ENCODE data around the gene LCE1C. TPM values are rescaled to one million over a fixed set of nuclear protein-coding genes. Genes with fewer than 3 reads are reported as not detected.

The LCE1C gene
- polyA plus RNA-seq, 1 experiment, result not detected

GRCh38 chr1:152761609-152762213 is 44.7 kb downstream of the LCE1C start:
- TF ChIP-seq, protein P1, sequence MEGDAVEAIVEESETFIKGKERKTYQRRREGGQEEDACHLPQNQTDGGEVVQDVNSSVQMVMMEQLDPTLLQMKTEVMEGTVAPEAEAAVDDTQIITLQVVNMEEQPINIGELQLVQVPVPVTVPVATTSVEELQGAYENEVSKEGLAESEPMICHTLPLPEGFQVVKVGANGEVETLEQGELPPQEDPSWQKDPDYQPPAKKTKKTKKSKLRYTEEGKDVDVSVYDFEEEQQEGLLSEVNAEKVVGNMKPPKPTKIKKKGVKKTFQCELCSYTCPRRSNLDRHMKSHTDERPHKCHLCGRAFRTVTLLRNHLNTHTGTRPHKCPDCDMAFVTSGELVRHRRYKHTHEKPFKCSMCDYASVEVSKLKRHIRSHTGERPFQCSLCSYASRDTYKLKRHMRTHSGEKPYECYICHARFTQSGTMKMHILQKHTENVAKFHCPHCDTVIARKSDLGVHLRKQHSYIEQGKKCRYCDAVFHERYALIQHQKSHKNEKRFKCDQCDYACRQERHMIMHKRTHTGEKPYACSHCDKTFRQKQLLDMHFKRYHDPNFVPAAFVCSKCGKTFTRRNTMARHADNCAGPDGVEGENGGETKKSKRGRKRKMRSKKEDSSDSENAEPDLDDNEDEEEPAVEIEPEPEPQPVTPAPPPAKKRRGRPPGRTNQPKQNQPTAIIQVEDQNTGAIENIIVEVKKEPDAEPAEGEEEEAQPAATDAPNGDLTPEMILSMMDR (IDR thresholded peaks at IDR 0.05; ENCODE audit: low read depth, low read length), result no peak
- no peak for DNase-seq (ENCODE audit: low read depth, low spot score)
- Histone ChIP-seq H3K27me3 (ENCODE audit: control insufficient read depth, insufficient read depth, low read length) (no peaks in the 10 kb centered on the region), H3K4me3 (ENCODE audit: low read depth, low read length) (no peak overlapping the region), H3K9me3 (ENCODE audit: control insufficient read depth, insufficient read depth, low read length) (peaks cover 29% of the 10 kb centered on the region), H3K27ac (ENCODE audit: low read depth, low read length) (no peak overlapping the region)
- ChIA-PET POLR2A (no interaction called here), CTCF (no interaction called here)

DNA sequence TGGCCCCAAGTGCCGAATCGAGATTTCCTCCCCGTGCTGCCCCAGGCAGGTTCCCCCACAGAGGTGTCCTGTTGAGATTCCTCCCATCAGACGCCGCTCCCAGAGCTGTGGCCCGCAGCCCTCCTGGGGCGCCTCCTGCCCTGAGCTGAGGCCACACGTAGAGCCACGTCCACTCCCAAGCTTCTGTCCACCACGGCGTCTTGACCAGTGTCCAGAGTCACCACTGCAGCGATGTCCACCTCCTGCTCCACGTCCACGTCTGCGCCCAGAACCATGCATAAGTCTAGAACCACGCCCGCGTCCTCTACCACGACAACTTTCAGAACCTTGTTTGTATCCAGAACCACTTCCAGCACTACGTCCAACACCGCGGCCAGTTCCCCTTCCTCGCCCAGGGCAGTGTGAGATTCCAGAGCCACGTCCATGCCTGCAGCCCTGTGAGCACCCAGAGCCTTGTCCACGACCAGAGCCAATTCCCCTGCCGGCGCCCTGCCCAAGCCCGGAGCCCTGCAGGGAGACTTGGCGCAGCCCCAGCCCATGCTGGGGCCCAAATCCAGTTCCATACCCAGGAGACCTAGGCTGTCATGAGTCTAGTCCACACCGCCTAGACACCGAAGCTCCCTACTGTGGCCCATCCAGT is 45.8 kb downstream of the LCE1C start:
- Histone ChIP-seq H3K27me3 (ENCODE audit: control insufficient read depth, insufficient read depth, low read length) (no peaks in the 10 kb centered on the region), H3K9me3 (ENCODE audit: control insufficient read depth, insufficient read depth, low read length) (peaks cover 29% of the 10 kb centered on the region), H3K27ac (ENCODE audit: low read depth, low read length) (no peak overlapping the region), H3K4me3 (ENCODE audit: low read depth, low read length) (no peak overlapping the region)
- ChIA-PET CTCF (no interaction called here), POLR2A (no interaction called here)
- no peak for DNase-seq (ENCODE audit: low read depth, low spot score)
- TF ChIP-seq, protein P1 (IDR thresholded peaks at IDR 0.05; ENCODE audit: low read depth, low read length), result no peak

GRCh38 chr1:152759453-152760173 is 46.8 kb downstream of the LCE1C start:
- POLR2A ChIA-PET, result no interaction called here
- DNase-seq (ENCODE audit: low read depth, low spot score), result no peak
- no peaks in the 10 kb centered on the region for H3K27me3 ChIP-seq (ENCODE audit: control insufficient read depth, insufficient read depth, low read length)
- H3K4me3 ChIP-seq (ENCODE audit: low read depth, low read length), result no peak overlapping the region
- no peak overlapping the region for H3K27ac ChIP-seq (ENCODE audit: low read depth, low read length)
- CTCF ChIA-PET, result no interaction called here
- peaks cover 29% of the 10 kb centered on the region for H3K9me3 ChIP-seq (ENCODE audit: control insufficient read depth, insufficient read depth, low read length)
- TF ChIP-seq, protein P1 (IDR thresholded peaks at IDR 0.05; ENCODE audit: low read depth, low read length), result no peak

- TF ChIP-seq, protein P1 (IDR thresholded peaks at IDR 0.05; ENCODE audit: low read depth, low read length), result no peak
- POLR2A ChIA-PET, result no interaction called here
- H3K27ac ChIP-seq (ENCODE audit: low read depth, low read length), result no peak overlapping the region
- no peak for DNase-seq (ENCODE audit: low read depth, low spot score)
- peaks cover 29% of the 10 kb centered on the region for H3K9me3 ChIP-seq (ENCODE audit: control insufficient read depth, insufficient read depth, low read length)
- CTCF ChIA-PET, result no interaction called here
- no peak overlapping the region for H3K4me3 ChIP-seq (ENCODE audit: low read depth, low read length)
- no peaks in the 10 kb centered on the region for H3K27me3 ChIP-seq (ENCODE audit: control insufficient read depth, insufficient read depth, low read length)
Measured at GRCh38 chr1:152758636-152759035, 47.8 kb downstream of the LCE1C start.

DNA sequence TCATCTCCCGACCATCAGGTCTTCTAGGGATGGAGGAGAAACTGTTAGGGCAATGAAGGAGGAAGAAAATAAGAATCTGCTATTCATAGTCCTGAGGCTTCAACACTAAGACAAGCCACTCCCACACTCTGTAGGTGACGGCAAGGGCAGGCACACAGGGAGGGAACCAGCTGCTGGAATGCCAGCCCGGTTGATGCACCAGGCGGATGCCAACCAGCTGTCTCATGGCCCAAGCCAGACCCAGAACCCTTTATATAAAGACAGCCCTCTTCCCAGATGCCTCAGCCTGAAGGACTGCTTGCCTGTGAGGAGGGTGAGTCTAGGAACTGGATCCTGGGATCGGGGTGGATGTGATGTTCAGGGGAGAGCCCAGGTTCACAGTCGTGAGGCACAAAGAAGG is 48.7 kb downstream of the LCE1C start, which contains the start of gene KPRP:
TSS of gene KPRP (plus strand) at position 279 of the 400 bp plus-strand sequence. CDS start 1,564 bp downstream, outside the sequence.
- Histone ChIP-seq H3K27ac (ENCODE audit: low read depth, low read length) (no peak within 1 kb of the TSS), H3K9me3 (ENCODE audit: control insufficient read depth, insufficient read depth, low read length) (peaks cover 27% of the 10 kb centered on the region), H3K27me3 (ENCODE audit: control insufficient read depth, insufficient read depth, low read length) (no peaks in the 10 kb centered on the region), H3K4me3 (ENCODE audit: low read depth, low read length) (no peak within 1 kb of the TSS)
- TF ChIP-seq, protein P1 (IDR thresholded peaks at IDR 0.05; ENCODE audit: low read depth, low read length), result no peak
- DNase-seq (ENCODE audit: low read depth, low spot score), result no peak
- CTCF ChIA-PET, result no interaction called here
- POLR2A ChIA-PET, result no interaction called here
